ENCODE measurements around the gene MGAT3. TPM values are rescaled to one million over a fixed set of nuclear protein-coding genes. Genes with fewer than 3 reads are reported as not detected.
A peak's percentile ranks its signal among the peaks of the same experiment; 100 is the strongest.

MGAT3 gene
- total and polyA plus RNA-seq, 2 donors, result 4.2 to 4.8 TPM

DNA sequence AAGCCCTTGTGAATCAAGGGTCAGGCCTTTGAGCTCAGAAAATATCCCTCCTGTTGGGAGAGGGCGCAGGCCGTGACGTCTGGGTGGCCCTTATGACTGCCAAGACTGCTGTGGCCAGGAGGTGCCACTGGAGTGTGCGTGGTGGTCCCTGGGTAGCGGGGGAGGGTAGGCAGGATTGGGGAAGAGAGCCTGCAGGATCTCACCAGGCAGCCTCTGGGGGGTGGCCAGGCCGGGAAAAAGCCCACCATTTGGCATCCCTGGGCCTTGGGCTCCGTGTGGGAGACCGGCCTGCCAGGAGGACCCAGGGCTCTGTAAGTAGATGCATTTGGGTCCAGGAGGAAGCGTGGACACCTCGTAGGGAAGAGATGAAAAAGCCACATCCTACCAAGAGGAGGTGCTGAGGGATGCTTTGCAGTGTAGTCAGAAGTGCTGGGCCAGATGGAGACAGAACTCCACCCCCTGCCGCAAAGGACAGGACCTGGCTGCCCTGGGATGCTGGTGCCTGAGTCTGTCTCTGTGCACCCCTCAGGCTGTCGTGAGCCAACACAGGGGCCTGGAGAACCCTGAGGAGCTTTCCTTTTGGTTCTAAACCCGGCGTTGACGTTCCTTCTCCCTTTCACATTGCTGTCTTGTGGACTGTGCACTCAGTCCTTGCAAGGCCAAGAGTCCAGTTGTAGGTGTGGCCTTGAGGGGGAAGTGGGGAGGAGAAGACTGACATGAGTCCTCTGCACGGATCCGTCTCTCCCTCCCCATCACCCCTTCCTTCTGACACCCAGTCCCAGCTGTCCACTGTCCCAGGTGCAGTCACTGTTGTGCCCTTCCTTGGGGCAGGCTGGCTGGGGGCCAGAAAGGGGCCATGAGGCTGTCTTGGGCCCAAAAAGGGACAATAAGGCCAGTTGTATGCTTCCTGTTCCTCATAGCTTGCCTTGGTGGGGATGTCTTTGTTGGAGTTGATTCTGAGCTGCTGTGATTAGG is 32.6 kb downstream of the MGAT3 start:
- H3K4me1 ChIP-seq (ENCODE audit: insufficient read depth), result no peaks in the 10 kb centered on the region
- H3K4me3 ChIP-seq (ENCODE audit: low read depth, low read length), result no peak overlapping the region
- 85% methylated on average over 17 of the region's 17 CpGs for WGBS
- no peak for DNase-seq (ENCODE audit: extremely low spot score)
- no peaks in the 10 kb centered on the region for H3K36me3 ChIP-seq (ENCODE audit: insufficient read depth)
- H3K27ac ChIP-seq (ENCODE audit: low read depth), result no peak overlapping the region

DNA sequence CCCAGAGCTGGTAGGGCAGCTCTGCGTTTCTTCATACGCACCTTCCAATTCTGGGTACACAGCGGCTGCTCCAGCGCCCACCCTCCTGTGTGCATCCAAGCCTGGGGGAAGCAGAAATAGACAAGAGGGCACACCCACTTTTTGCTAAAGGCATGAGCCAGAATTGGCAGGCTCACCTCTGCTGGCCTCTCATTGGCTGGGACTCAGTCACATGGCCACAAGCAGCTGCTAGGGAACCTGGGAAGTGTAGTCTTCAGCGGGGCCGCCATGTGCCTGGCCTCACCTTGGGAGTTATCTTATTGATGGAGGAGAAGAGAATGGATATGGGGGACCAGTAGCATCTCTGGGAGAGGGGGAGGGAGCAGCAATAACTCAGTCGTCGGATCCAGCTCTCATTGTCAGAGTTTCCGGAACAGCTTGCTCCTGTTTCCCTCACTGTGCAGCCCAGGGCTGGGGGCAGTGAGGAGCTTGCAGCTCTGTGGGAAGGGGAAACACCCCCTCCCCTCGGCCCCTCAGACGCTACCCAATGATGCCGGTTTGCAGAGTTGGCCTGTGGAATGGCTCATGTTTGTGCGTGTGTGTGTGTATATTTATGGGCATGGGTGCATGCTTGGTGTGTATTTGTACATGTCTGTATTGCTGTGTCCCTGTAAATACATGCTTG is 33.5 kb downstream of the MGAT3 start:
- no peak for DNase-seq (ENCODE audit: extremely low spot score)
- Histone ChIP-seq H3K4me1 (ENCODE audit: insufficient read depth) (no peaks in the 10 kb centered on the region), H3K27ac (ENCODE audit: low read depth) (no peak overlapping the region), H3K36me3 (ENCODE audit: insufficient read depth) (no peaks in the 10 kb centered on the region), H3K4me3 (ENCODE audit: low read depth, low read length) (no peak overlapping the region)
- WGBS, result 44% methylated on average over 13 of the region's 13 CpGs

DNA sequence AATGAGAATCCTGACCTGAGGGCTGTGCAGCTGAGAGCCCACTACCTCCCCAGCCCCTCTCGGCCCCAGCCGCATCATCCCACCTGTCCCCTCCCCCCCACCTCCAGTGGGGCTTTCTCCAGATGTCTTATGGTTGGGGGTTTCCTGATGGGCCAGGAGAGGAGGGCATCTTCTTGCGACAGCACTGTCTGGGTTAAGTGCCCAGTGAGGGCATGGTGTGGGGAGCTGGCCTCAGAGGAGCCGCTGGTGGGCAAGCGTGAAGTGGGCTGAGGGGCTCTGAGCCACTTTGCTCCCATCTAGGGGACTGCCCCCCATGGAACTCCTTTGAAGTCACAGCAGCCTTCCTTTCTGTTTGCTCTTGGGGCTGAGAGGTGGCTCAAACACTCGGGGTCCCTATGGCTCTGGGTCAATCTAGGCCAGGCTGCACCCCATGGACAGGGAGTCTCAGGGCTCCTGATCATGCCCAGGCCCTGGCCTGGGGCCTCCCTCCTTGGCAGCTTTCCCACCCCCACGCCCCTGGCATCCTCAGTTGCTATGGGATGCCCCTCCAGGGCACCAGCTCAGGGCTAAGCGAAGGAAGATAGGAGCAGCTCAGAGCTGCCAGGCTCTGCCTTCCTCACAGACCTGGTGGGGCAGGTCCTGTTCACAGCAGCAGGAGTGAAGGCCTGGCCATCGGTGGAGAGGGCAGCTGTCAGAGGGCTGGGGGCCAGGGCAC is 34.3 kb downstream of the MGAT3 start:
- H3K27ac ChIP-seq (ENCODE audit: low read depth), result no peak overlapping the region
- no peak for DNase-seq (ENCODE audit: extremely low spot score)
- no peaks in the 10 kb centered on the region for H3K4me1 ChIP-seq (ENCODE audit: insufficient read depth)
- no peak overlapping the region for H3K4me3 ChIP-seq (ENCODE audit: low read depth, low read length)
- WGBS, result 86% methylated on average over 9 of the region's 9 CpGs
- no peaks in the 10 kb centered on the region for H3K36me3 ChIP-seq (ENCODE audit: insufficient read depth)

DNA sequence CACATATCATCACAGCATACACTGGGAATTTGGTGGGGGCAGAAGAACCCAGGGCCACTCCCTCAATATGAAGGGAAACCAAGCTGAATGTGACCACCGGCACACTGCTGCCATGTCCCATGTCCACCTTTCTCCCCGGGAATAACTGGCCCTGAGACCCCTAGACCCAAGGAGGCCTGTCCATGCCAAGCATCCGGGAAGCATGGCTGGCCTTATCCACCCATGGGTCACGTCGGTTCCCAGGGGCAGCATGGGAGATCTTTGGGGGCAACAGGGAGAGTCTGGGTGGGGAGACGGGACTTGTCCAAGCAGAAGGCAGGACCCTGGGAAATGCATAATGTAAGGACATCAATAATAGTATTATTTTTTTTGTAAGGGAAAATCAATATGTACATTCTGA is 34.9 kb downstream of the MGAT3 start:
- Histone ChIP-seq H3K4me3 (ENCODE audit: low read depth, low read length) (no peak overlapping the region), H3K4me1 (ENCODE audit: insufficient read depth) (no peaks in the 10 kb centered on the region), H3K36me3 (ENCODE audit: insufficient read depth) (no peaks in the 10 kb centered on the region), H3K27ac (ENCODE audit: low read depth) (no peak overlapping the region)
- WGBS, result 86% methylated on average over 6 of the region's 6 CpGs
- no peak for DNase-seq (ENCODE audit: extremely low spot score)

DNA sequence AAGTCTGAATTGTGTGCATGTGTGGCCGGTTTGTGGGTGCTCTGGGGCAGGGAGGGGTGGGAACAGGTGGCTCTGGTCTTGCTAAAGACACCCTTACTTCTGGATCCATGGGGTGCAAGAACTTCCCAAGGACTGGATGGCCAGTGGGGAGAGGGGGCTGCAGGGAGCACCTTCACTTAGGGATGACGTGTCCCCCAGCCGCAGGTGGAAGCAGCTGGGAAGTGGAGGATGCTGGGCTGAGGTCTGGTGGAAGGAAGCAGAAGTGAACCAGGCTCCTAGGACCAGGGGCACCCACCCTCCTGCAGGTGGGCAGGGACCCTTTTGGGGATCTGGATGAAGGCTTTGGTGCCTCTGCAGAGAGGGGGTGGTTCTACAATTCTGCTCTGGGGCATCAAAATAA is 35.4 kb downstream of the MGAT3 start:
- H3K27ac ChIP-seq (ENCODE audit: low read depth), result no peak overlapping the region
- no peaks in the 10 kb centered on the region for H3K4me1 ChIP-seq (ENCODE audit: insufficient read depth)
- H3K36me3 ChIP-seq (ENCODE audit: insufficient read depth), result no peaks in the 10 kb centered on the region
- no peak overlapping the region for H3K4me3 ChIP-seq (ENCODE audit: low read depth, low read length)
- 86% methylated on average over 3 of the region's 3 CpGs for WGBS
- DNase-seq (ENCODE audit: extremely low spot score), result no peak

DNA sequence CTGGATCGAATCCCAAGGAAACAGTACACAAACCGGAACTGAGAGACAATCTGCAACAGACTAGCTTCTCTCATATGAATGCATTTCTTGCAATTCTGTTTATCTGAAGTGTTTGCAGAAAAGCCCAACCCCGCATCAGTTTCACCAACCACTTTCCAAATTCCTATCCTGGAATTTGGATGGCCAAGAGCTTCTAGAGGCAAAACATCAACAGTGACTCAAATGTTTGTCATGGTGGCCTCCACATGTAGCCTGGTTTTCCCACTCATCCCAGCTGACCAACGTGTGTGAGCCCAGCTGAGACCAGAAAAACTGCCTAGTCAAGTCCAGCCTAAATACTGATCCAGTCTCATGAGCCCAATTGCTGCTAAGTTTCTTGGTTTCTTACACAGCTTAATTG is 36.9 kb downstream of the MGAT3 start:
- 44% methylated on average over 4 of the region's 4 CpGs for WGBS
- Histone ChIP-seq H3K27ac (ENCODE audit: low read depth) (no peak overlapping the region), H3K4me1 (ENCODE audit: insufficient read depth) (no peaks in the 10 kb centered on the region), H3K36me3 (ENCODE audit: insufficient read depth) (no peaks in the 10 kb centered on the region), H3K4me3 (ENCODE audit: low read depth, low read length) (no peak overlapping the region)
- DNase-seq (ENCODE audit: extremely low spot score), result no peak

DNA sequence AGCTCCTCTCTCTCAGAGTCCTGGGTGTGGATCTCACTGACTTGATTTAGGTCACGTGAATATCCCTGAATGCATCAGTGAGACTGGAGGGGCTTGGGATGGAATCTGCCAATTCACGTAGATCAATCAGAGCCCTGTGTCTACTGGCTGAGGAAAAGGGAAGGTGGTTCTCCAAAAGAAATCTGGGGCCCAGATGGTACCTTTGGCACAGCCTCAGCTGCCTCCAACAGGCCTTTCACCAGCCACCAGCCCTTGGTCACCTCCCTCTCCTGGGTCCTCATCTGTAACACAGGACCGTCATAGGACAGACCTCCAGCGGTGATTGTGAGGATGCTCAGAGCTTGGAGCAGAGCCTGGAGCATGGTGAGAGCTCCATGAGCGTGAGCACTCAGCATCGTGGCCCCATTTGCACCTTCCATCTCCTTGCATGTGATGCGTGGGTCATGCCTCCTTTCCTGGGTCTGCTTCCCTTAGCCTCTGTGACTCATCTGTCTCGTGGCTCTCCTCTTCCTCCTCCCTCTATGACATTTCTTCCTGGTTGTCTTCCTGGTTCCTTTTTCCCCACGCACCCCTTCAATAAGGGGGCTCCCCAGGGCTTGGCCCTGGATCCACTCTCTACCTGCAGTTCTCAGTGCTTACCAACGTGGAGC is 37.8 kb downstream of the MGAT3 start:
- H3K4me1 ChIP-seq (ENCODE audit: insufficient read depth), result no peaks in the 10 kb centered on the region
- H3K4me3 ChIP-seq (ENCODE audit: low read depth, low read length), result no peak overlapping the region
- no peak for DNase-seq (ENCODE audit: extremely low spot score)
- H3K36me3 ChIP-seq (ENCODE audit: insufficient read depth), result no peaks in the 10 kb centered on the region
- WGBS, result 81% methylated on average over 10 of the region's 10 CpGs
- no peak overlapping the region for H3K27ac ChIP-seq (ENCODE audit: low read depth)

DNA sequence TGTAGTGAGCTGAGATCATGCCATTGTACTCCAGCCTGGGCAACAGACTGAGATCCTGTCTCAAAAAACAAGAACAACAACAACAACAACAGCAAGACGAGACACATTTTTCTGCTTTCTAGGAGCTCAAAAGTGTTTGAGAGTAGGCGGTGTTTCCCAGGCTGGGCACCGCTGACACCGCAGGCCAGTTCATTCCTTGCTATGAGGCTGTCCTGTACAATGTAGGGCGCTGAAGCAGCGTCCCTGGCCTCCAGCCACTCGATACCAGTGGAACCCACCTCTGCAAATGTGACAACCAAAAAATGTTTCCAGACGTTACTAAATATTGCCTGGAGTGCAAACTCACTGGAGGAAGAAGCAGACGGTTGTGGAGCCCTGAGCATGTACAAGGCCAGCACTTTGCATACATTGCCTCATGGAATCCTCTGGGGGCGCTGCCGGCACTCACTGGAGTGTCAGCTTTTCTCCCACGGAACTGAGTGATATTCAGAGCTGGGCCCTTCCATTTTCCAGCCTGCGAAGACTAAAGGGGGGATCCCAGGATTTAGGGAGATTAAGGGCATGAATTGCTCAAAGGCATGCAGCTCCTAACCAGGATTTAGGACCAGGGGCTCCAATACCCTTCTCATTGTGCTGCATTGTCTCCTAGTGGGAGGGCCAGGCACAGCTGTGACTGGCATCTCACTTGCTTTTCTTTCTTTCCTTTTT is 39.5 kb downstream of the MGAT3 start:
- no peak for DNase-seq (ENCODE audit: extremely low spot score)
- no peak overlapping the region for H3K27ac ChIP-seq (ENCODE audit: low read depth)

DNA sequence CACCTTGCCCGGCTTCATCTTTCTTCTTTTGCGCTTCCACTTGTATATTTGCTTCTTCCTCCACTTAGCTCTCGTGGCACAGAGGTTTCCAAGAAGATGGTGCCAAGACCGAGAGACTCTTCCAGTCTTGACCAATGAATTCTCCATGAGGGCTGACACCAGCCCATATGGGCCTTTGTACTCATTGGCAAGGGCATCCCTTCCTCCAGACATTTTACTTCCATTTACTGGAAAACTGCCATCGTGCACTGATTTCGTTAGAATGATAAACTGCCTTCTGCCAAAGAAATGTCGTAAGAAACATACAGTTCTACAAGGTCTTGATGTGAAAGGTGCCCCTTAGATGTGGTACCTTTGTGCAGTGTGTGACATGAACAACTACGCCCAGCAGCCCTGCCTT is 40.6 kb downstream of the MGAT3 start:
- no peak overlapping the region for H3K27ac ChIP-seq (ENCODE audit: low read depth)

More for the DNA sequence above, 39.5 kb downstream of the MGAT3 start:
- 42% methylated on average over 13 of the region's 13 CpGs for WGBS
- Histone ChIP-seq H3K4me3 (ENCODE audit: low read depth, low read length) (no peak overlapping the region), H3K36me3 (ENCODE audit: insufficient read depth) (no peaks in the 10 kb centered on the region), H3K4me1 (ENCODE audit: insufficient read depth) (no peaks in the 10 kb centered on the region)

DNA sequence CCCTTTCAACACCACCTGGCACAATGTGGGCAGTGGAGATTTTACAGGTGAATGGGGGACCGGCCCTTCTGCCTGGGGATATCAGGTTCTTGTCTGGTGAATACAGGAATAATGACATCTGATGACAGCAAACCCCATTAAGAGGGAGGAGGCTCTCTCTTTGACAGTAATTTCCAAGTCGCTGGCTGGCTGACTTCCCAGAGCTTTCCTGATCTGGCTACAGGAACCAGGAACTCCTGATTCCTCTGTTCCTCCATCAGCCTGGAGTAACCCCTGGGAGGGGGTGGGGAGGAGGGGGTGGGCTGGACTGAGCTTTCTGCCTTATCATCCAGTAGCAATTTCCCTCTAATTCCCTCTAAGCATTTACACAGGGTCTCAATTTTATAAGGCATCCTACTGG is 41.6 kb downstream of the MGAT3 start:
- H3K27ac ChIP-seq (ENCODE audit: low read depth), result no peak overlapping the region
- H3K4me3 ChIP-seq (ENCODE audit: low read depth, low read length), result no peak overlapping the region
- H3K36me3 ChIP-seq (ENCODE audit: insufficient read depth), result no peaks in the 10 kb centered on the region
- H3K4me1 ChIP-seq (ENCODE audit: insufficient read depth), result peaks cover 4% of the 10 kb centered on the region
- WGBS, result 25% methylated on average over 2 of the region's 2 CpGs
- no peak for DNase-seq (ENCODE audit: extremely low spot score)

More for the DNA sequence above, 40.6 kb downstream of the MGAT3 start:
- 81% methylated on average over 8 of the region's 8 CpGs for WGBS
- no peak for DNase-seq (ENCODE audit: extremely low spot score)
- H3K4me3 ChIP-seq (ENCODE audit: low read depth, low read length), result no peak overlapping the region
- H3K36me3 ChIP-seq (ENCODE audit: insufficient read depth), result no peaks in the 10 kb centered on the region
- no peaks in the 10 kb centered on the region for H3K4me1 ChIP-seq (ENCODE audit: insufficient read depth)

DNA sequence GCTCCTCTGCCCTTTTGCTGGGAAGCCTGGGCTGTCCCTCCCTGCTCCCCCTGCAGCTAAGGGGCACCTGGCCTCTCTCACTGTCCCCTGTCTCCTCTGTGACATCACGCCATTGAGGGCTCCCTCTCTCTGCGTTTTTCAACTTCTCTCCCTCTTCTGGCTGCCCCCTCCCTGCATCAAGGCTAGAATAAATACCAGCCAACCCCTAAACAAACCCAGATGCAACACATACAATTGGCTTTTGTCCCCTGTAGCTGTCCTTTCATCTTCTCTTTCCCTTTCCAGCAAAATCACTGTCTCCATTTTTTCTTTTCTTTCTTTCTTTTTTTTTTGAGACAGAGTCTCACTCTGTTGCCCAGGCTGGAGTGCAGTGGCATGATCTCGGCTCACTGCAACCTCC is 42.0 kb downstream of the MGAT3 start:
- Histone ChIP-seq H3K36me3 (ENCODE audit: insufficient read depth) (no peaks in the 10 kb centered on the region), H3K4me3 (ENCODE audit: low read depth, low read length) (no peak overlapping the region), H3K4me1 (ENCODE audit: insufficient read depth) (peaks cover 4% of the 10 kb centered on the region), H3K27ac (ENCODE audit: low read depth) (no peak overlapping the region)
- 52% methylated on average over 3 of the region's 3 CpGs for WGBS
- no peak for DNase-seq (ENCODE audit: extremely low spot score)

DNA sequence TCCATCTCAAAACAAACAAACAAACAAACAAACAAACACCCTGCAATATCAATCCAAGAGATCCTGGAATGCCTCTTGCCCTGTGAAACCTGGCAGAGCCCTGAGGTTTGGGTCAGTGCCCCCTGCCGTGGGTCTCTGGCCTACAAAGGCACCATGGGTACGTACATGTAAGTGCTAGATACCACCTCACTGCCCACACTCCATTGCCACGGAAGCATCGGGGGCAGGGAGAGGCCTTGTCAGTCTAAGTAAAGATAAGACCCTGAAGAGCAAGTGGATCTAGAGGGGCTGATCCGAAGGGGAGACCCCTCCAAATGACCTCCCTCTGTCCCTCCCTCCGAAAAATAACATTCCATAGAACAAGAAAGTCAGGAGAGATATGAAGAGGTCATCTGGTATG is 43.3 kb downstream of the MGAT3 start:
- no peak overlapping the region for H3K4me3 ChIP-seq (ENCODE audit: low read depth, low read length)
- H3K36me3 ChIP-seq (ENCODE audit: insufficient read depth), result no peaks in the 10 kb centered on the region
- 86% methylated on average over 6 of the region's 6 CpGs for WGBS
- peaks cover 4% of the 10 kb centered on the region for H3K4me1 ChIP-seq (ENCODE audit: insufficient read depth)
- no peak for DNase-seq (ENCODE audit: extremely low spot score)
- no peak overlapping the region for H3K27ac ChIP-seq (ENCODE audit: low read depth)

DNA sequence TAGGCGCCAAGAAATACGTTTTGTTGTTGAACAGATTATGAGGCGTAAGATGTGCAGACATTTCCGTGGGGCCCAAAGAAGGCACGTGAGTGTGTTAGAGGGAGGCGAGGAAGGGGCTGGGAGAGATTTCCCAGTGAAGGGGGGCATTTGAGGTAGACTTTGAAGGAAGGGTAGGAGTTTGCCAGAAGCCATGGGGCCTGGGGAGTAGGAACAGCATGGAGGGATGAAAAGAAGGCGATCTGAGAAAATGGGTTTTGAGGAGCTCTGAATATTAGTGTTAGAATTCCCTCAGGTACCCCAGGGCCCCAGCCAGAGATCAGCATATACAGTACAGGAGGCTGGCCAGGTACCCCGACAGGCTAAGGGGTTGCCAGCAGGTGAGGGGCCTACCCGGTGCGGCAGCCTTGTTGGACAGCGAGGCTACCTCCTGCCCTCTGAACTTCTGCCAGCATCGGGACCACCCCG is 44.9 kb downstream of the MGAT3 start:
- Histone ChIP-seq H3K4me1 (ENCODE audit: insufficient read depth) (peaks cover 4% of the 10 kb centered on the region), H3K4me3 (ENCODE audit: low read depth, low read length) (peak overlapping the region; percentile 17), H3K36me3 (ENCODE audit: insufficient read depth) (no peaks in the 10 kb centered on the region), H3K27ac (ENCODE audit: low read depth) (peak overlapping the region; percentile 84)
- 21% methylated on average over 13 of the region's 13 CpGs for WGBS
- DNase-seq (ENCODE audit: extremely low spot score), result no peak

Data from urinary bladder (tissue), 4 donors.